ENCODE data around the gene LRFN2. TPM values are rescaled to one million over a fixed set of nuclear protein-coding genes. Genes with fewer than 3 reads are reported as not detected.

The LRFN2 gene
- polyA plus RNA-seq, 1 donor, result 0.11 TPM

- DNase-seq (ENCODE audit: low read depth), result no peak
Observed at GRCh38 chr6:40400738-40401137, 186.4 kb downstream of the LRFN2 start.

- DNase-seq (ENCODE audit: low read depth), result no peak
Observed at GRCh38 chr6:40399888-40400457, 187.2 kb downstream of the LRFN2 start.

- DNase-seq (ENCODE audit: low read depth), result no peak
Observed at GRCh38 chr6:40398810-40399477, 188.2 kb downstream of the LRFN2 start.

- DNase-seq (ENCODE audit: low read depth), result no peak
Observed at GRCh38 chr6:40398034-40398691, 189.0 kb downstream of the LRFN2 start.

- no peak for DNase-seq (ENCODE audit: low read depth)
Observed at GRCh38 chr6:40397287-40398033, 189.7 kb downstream of the LRFN2 start.

GRCh38 chr6:40395698-40396076 lies 191.5 kb downstream of the LRFN2 start:
- DNase-seq (ENCODE audit: low read depth), result no peak

- DNase-seq (ENCODE audit: low read depth), result no peak
Observed at GRCh38 chr6:40395066-40395697, 192.0 kb downstream of the LRFN2 start.

- DNase-seq (ENCODE audit: low read depth), result no peak
Observed at GRCh38 chr6:40394381-40394780, 192.8 kb downstream of the LRFN2 start.

- DNase-seq (ENCODE audit: low read depth), result no peak
Observed at GRCh38 chr6:40393641-40394040, 193.5 kb downstream of the LRFN2 start.

GRCh38 chr6:40392589-40392988 lies 194.6 kb downstream of the LRFN2 start:
- no peak for DNase-seq (ENCODE audit: low read depth)

GRCh38 chr6:40391851-40392517 lies 195.2 kb downstream of the LRFN2 start:
- DNase-seq (ENCODE audit: low read depth), result no peak

- DNase-seq (ENCODE audit: low read depth), result no peak
Observed at GRCh38 chr6:40391086-40391485, 196.1 kb downstream of the LRFN2 start.

GRCh38 chr6:40390144-40390800 lies 196.9 kb downstream of the LRFN2 start:
- no peak for DNase-seq (ENCODE audit: low read depth)

GRCh38 chr6:40389254-40389653 lies 197.9 kb downstream of the LRFN2 start:
- no peak for DNase-seq (ENCODE audit: low read depth)

GRCh38 chr6:40387871-40388264 lies 199.3 kb downstream of the LRFN2 start:
- no peak for DNase-seq (ENCODE audit: low read depth)

- DNase-seq (ENCODE audit: low read depth), result no peak
Observed at GRCh38 chr6:40387127-40387870, 199.9 kb downstream of the LRFN2 start.

GRCh38 chr6:40386200-40386599 lies 201.0 kb downstream of the LRFN2 start:
- DNase-seq (ENCODE audit: low read depth), result no peak

GRCh38 chr6:40383348-40384115 lies 203.6 kb downstream of the LRFN2 start:
- no peak for DNase-seq (ENCODE audit: low read depth)

GRCh38 chr6:40380271-40380670 lies 206.9 kb downstream of the LRFN2 start:
- no peak for DNase-seq (ENCODE audit: low read depth)

All from forelimb muscle (tissue), 1 donor.